Trophoblast cell (in vitro differentiated cells and primary cell): Measurements from ENCODE around the gene NELFE.

Experiments used
- DNase-seq, 2 donors: peaks; one replicate each; pipeline ENCODE4 v3.0.0-alpha.2; 2016
- H2AFZ ChIP-seq: 2 replicates; pipeline ENCODE4 v1.6.1; 2013; ENCODE audit warnings: low read length, moderate library complexity, mild to moderate bottlenecking; ENCODE audit not compliant: insufficient read depth, poor library complexity
- H2AK5ac ChIP-seq: 2 replicates; pipeline ENCODE4 v1.6.1; 2013; ENCODE audit warnings: mild to moderate bottlenecking, low read length
- H2BK120ac ChIP-seq: 2 replicates; pipeline ENCODE4 v1.6.1; 2013; ENCODE audit warnings: low read length, mild to moderate bottlenecking, moderate library complexity; ENCODE audit not compliant: insufficient read depth, poor library complexity
- H2BK12ac ChIP-seq: 2 replicates; pipeline ENCODE4 v1.6.1; 2013; ENCODE audit warnings: mild to moderate bottlenecking, low read length, moderate library complexity
- H2BK5ac ChIP-seq: 2 replicates; pipeline ENCODE4 v1.6.1; 2013; ENCODE audit warnings: low read length, low read depth, moderate library complexity, mild to moderate bottlenecking; ENCODE audit not compliant: poor library complexity
- H3K14ac ChIP-seq: 2 replicates; pipeline ENCODE4 v1.6.1; 2013; ENCODE audit warnings: mild to moderate bottlenecking, low read length
- H3K18ac ChIP-seq: 2 replicates; pipeline ENCODE4 v1.6.1; 2013; ENCODE audit warnings: mild to moderate bottlenecking, low read length
- H3K23ac ChIP-seq: 2 replicates; pipeline ENCODE4 v1.6.1; 2013; ENCODE audit warnings: low read length
- H3K27ac ChIP-seq: 2 replicates; pipeline ENCODE4 v1.5.1; 2013; ENCODE audit warnings: low read depth, mild to moderate bottlenecking, inconsistent platforms, low read length, moderate library complexity
- H3K27me3 ChIP-seq: 2 replicates; pipeline ENCODE4 v1.6.1; 2013; ENCODE audit warnings: inconsistent platforms, mild to moderate bottlenecking, low read length, moderate library complexity; ENCODE audit not compliant: insufficient read depth
- H3K36me3 ChIP-seq, 2 experiments: 1 replicate in 1 of 2; 2 replicates in 1 of 2; pipeline ENCODE4 v1.6.1; 2013; ENCODE audit warnings: low read length in 2 of 2, mild to moderate bottlenecking in 2 of 2, moderate library complexity in 1 of 2; ENCODE audit not compliant: insufficient read depth in 2 of 2, control insufficient read depth in 1 of 2
- H3K4ac ChIP-seq: 2 replicates; pipeline ENCODE4 v1.6.1; 2013; ENCODE audit warnings: low read depth, mild to moderate bottlenecking, low read length, moderate library complexity
- H3K4me1 ChIP-seq, 2 experiments: 1 replicate in 1 of 2; 2 replicates in 1 of 2; pipeline ENCODE4 v1.6.1; 2013; ENCODE audit warnings: low read length in 2 of 2, mild to moderate bottlenecking in 2 of 2, moderate library complexity in 1 of 2; ENCODE audit not compliant: insufficient read depth in 2 of 2, control insufficient read depth in 1 of 2
- H3K4me2 ChIP-seq: 2 replicates; pipeline ENCODE4 v1.6.1; 2013; ENCODE audit warnings: inconsistent platforms, mild to moderate bottlenecking, low read length, moderate library complexity
- H3K4me3 ChIP-seq: 2 replicates; pipeline ENCODE4 v1.5.1; 2013; ENCODE audit warnings: mild to moderate bottlenecking, low read depth, low read length, inconsistent platforms
- H3K79me1 ChIP-seq: one replicate; pipeline ENCODE4 v1.6.1; 2013; ENCODE audit warnings: low read length
- H3K79me2 ChIP-seq: 2 replicates; pipeline ENCODE4 v1.6.1; 2013; ENCODE audit warnings: low read length, mild to moderate bottlenecking; ENCODE audit not compliant: control insufficient read depth, insufficient read depth, poor library complexity
- H3K9ac ChIP-seq: 2 replicates; pipeline ENCODE4 v1.6.1; 2013; ENCODE audit warnings: mild to moderate bottlenecking, low read length
- H3K9me3 ChIP-seq: 2 replicates; pipeline ENCODE4 v1.6.1; 2013; ENCODE audit warnings: low read depth, mild to moderate bottlenecking, control low read depth, inconsistent platforms, low read length; ENCODE audit not compliant: insufficient read depth
- H4K12ac ChIP-seq: 2 replicates; pipeline ENCODE4 v1.6.1; 2013; ENCODE audit warnings: low read depth, mild to moderate bottlenecking, low read length, moderate library complexity
- H4K8ac ChIP-seq: 2 replicates; pipeline ENCODE4 v1.6.1; 2013; ENCODE audit warnings: low read depth, mild to moderate bottlenecking, low read length, moderate library complexity
- H4K91ac ChIP-seq: one replicate; pipeline ENCODE4 v1.6.1; 2013; ENCODE audit warnings: low read depth, mild to moderate bottlenecking, low read length, moderate library complexity
- WGBS: extraction: QIAGEN DNeasy Blood & Tissue Kit; methylation state at CpG from one replicate; pipeline ENCODE4 v1.1.7; 2013; ENCODE audit warnings: missing lambda C conversion rate; ENCODE audit not compliant: insufficient read length, insufficient coverage; ENCODE audit errors: extremely low coverage; 5-methylcytosine and 5-hydroxymethylcytosine counted together

The NELFE gene

GRCh38 chr6:31930962-31931361, 27.8 kb downstream of the NELFE start:
- Histone ChIP-seq H3K9ac (no peak overlapping the region), H3K14ac (no peak overlapping the region), H2BK120ac (no peak overlapping the region), H3K18ac (no peak overlapping the region), H3K27ac (no peak overlapping the region), H3K9me3 (no peaks in the 10 kb centered on the region), H3K79me2 (no peaks in the 10 kb centered on the region), H4K91ac (no peak overlapping the region), H4K12ac (no peak overlapping the region), H3K4ac (no peak overlapping the region), H3K4me1 (no peaks in the 10 kb centered on the region), H3K79me1 (no peaks in the 10 kb centered on the region), H2AK5ac (no peak overlapping the region), H2BK5ac (no peak overlapping the region), H3K4me2 (no peak overlapping the region), H2BK12ac (no peak overlapping the region), H3K23ac (no peak overlapping the region), H3K4me3 (no peak overlapping the region), H3K27me3 (no peaks in the 10 kb centered on the region), H4K8ac (no peak overlapping the region), H2AFZ (no peak overlapping the region), H3K36me3 (no peaks in the 10 kb centered on the region)
- no peak for DNase-seq
- WGBS: no CpG with 5 or more reads among the region's 1 CpG

GRCh38 chr6:31928672-31928939, 30.2 kb downstream of the NELFE start:
- Histone ChIP-seq H2AK5ac (no peak overlapping the region), H3K18ac (no peak overlapping the region), H3K14ac (no peak overlapping the region), H2BK5ac (no peak overlapping the region), H2BK120ac (no peak overlapping the region), H4K91ac (no peak overlapping the region), H4K12ac (no peak overlapping the region), H3K4me3 (no peak overlapping the region), H3K27me3 (no peaks in the 10 kb centered on the region), H4K8ac (no peak overlapping the region), H3K9ac (no peak overlapping the region), H3K9me3 (no peaks in the 10 kb centered on the region), H3K4me2 (no peak overlapping the region), H3K36me3 (no peaks in the 10 kb centered on the region), H3K27ac (no peak overlapping the region), H2AFZ (no peak overlapping the region), H3K79me2 (no peaks in the 10 kb centered on the region), H3K4me1 (no peaks in the 10 kb centered on the region), H3K4ac (no peak overlapping the region), H2BK12ac (no peak overlapping the region), H3K79me1 (no peaks in the 10 kb centered on the region), H3K23ac (no peak overlapping the region)
- DNase-seq: no peak
- WGBS: no CpG with 5 or more reads among the region's 9 CpGs

- Histone ChIP-seq H2BK120ac (no peak overlapping the region), H3K4me3 (no peak overlapping the region), H3K36me3 (no peaks in the 10 kb centered on the region), H4K8ac (no peak overlapping the region), H3K18ac (no peak overlapping the region), H4K91ac (no peak overlapping the region), H2AK5ac (no peak overlapping the region), H3K79me2 (no peaks in the 10 kb centered on the region), H3K4me1 (no peaks in the 10 kb centered on the region), H3K4ac (no peak overlapping the region), H2BK12ac (no peak overlapping the region), H4K12ac (no peak overlapping the region), H3K27ac (no peak overlapping the region), H3K27me3 (no peaks in the 10 kb centered on the region), H2BK5ac (no peak overlapping the region), H3K4me2 (no peak overlapping the region), H3K79me1 (no peaks in the 10 kb centered on the region), H3K9ac (no peak overlapping the region), H3K9me3 (no peaks in the 10 kb centered on the region), H2AFZ (no peak overlapping the region), H3K14ac (no peak overlapping the region), H3K23ac (no peak overlapping the region)
- DNase-seq: no peak
- WGBS: no CpG with 5 or more reads among the region's 11 CpGs
These were observed 30.7 kb downstream of the NELFE start for GRCh38 chr6:31927863-31928671.

GRCh38 chr6:31927242-31927862, 31.4 kb downstream of the NELFE start, which contains the start of gene C2:
Gene C2, plus strand, starts transcription at chr6:31927717. Its CDS starts 36 bp downstream, at chr6:31927753.
- Histone ChIP-seq H2BK5ac (no peak within 1 kb of the TSS), H3K18ac (no peak within 1 kb of the TSS), H3K79me1 (no peaks in the 10 kb centered on the region), H4K8ac (no peak within 1 kb of the TSS), H3K14ac (no peak within 1 kb of the TSS), H3K9me3 (no peaks in the 10 kb centered on the region), H3K27ac (no peak within 1 kb of the TSS), H3K4me3 (no peak within 1 kb of the TSS), H2AK5ac (no peak within 1 kb of the TSS), H3K4me2 (no peak within 1 kb of the TSS), H3K23ac (no peak within 1 kb of the TSS), H3K9ac (no peak within 1 kb of the TSS), H3K4me1 (no peaks in the 10 kb centered on the region), H3K4ac (no peak within 1 kb of the TSS), H4K91ac (no peak within 1 kb of the TSS), H2BK12ac (no peak within 1 kb of the TSS), H3K79me2 (no peaks in the 10 kb centered on the region), H4K12ac (no peak within 1 kb of the TSS), H3K27me3 (no peaks in the 10 kb centered on the region), H2BK120ac (no peak within 1 kb of the TSS), H3K36me3 (no peaks in the 10 kb centered on the region), H2AFZ (no peak within 1 kb of the TSS)
- DNase-seq: peak in 1 of 2 donors; percentile 18
- no CpG with 5 or more reads among the region's 11 CpGs for WGBS
